Brain microvascular endothelial cell (primary cell): ENCODE results near the gene GDPGP1.
A peak's percentile ranks its signal among the peaks of the same experiment; 100 is the strongest.

Experiments used
- DNase-seq: peaks from one replicate; pipeline ENCODE4 v3.0.0-alpha.2; 2020
- H3K27ac ChIP-seq: fragments of 250-450 bp; sonication (Bioruptor Pico); 2 replicates; pipeline ENCODE4 v1.5.1; 2020; ENCODE audit warnings: mild to moderate bottlenecking, moderate library complexity
- H3K27me3 ChIP-seq: fragments of 250-450 bp; sonication (Bioruptor Pico); replicated peaks from 2 replicates; pipeline ENCODE4 v1.5.1; 2020; ENCODE audit warnings: mild to moderate bottlenecking
- H3K36me3 ChIP-seq: fragments of 250-450 bp; sonication (Bioruptor Pico); replicated peaks from 2 replicates; pipeline ENCODE4 v1.5.1; 2020; ENCODE audit warnings: mild to moderate bottlenecking
- H3K4me3 ChIP-seq: 2 replicates; pipeline ENCODE4 v1.5.1; 2011; ENCODE audit warnings: low read depth, mild to moderate bottlenecking, control low read depth, low read length, moderate library complexity
- in situ Hi-C: cut with HindIII; loops from 2 replicates; pipeline ENCODE4 v1.10.0; 2017; ENCODE audit warnings: low sequenced_read_pairs, low pct_ligation_motif_present
- TF ChIP-seq, protein P1 (sequence below): IDR thresholded peaks from 2 replicates; pipeline ENCODE4 v1.5.1; 2011; ENCODE audit warnings: low read depth, mild to moderate bottlenecking, moderate library complexity, low read length, control low read depth, inconsistent platforms; ENCODE audit errors: missing control alignments

Gene GDPGP1

DNA sequence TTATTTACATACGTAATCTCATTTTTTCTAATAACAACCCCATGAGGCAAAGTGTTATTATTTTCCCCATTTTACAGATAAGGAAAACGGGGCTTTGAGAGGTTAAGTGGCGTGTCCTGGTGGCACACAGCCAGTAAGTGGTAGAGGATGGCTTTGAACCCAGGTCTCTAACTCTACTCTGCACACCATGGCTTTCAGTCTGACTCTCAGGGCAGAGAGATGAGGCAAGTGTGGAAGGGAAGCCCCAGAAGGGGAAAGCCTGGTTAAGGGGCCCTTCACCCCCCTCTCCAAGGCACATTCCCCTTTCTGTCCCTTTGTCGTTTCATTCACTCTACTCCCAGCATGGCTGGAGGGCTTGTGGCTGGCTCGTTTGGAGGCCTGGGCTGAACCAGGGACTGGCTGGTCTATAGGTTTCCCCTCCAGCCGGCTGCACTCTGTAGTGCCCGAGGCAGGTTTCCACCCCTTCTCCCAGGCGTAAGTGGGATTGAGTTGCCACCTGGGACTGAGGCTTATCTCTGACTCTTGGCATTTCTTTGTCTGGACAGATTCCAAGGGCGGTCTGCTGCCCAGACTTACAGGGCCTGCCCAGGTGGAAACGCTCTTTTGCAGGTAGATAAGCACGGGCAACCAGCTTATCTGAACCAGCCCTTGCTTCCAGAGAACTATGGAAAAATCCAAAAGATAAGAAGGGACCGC, 20.7 kb upstream of the GDPGP1 start:
- no peak for DNase-seq
- in situ Hi-C loops = no loop called here
- no peaks in the 10 kb centered on the region for H3K36me3 ChIP-seq

DNA sequence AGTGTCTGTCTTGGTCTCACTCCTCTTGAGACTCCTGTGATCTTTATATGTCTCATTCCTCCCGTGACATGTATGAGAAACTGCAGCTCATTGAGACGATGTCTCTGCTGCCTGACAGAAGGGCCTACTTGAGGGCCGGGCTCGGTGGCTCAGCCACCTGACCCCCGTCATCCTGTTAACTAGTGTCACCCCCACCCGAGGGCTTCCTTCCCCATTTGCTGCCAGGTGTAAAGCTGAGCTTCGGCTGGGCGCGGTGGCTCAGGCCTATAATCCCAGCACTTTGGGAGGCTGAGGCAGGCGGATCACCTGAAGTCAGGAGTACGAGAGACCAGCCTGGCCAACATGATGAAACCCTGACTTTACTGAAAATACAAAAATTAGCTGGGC, 20.2 kb upstream of the GDPGP1 start:
- Histone ChIP-seq H3K27ac (no peak overlapping the region), H3K27me3 (no peaks in the 10 kb centered on the region), H3K4me3 (no peak overlapping the region), H3K36me3 (no peaks in the 10 kb centered on the region)
- no peak for DNase-seq
- in situ Hi-C loops = no loop called here
- TF ChIP-seq, protein P1, sequence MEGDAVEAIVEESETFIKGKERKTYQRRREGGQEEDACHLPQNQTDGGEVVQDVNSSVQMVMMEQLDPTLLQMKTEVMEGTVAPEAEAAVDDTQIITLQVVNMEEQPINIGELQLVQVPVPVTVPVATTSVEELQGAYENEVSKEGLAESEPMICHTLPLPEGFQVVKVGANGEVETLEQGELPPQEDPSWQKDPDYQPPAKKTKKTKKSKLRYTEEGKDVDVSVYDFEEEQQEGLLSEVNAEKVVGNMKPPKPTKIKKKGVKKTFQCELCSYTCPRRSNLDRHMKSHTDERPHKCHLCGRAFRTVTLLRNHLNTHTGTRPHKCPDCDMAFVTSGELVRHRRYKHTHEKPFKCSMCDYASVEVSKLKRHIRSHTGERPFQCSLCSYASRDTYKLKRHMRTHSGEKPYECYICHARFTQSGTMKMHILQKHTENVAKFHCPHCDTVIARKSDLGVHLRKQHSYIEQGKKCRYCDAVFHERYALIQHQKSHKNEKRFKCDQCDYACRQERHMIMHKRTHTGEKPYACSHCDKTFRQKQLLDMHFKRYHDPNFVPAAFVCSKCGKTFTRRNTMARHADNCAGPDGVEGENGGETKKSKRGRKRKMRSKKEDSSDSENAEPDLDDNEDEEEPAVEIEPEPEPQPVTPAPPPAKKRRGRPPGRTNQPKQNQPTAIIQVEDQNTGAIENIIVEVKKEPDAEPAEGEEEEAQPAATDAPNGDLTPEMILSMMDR = no peak

More for the DNA sequence above, 20.7 kb upstream of the GDPGP1 start:
- TF ChIP-seq, protein P1 = no peak
- Histone ChIP-seq H3K4me3 (no peak overlapping the region), H3K27me3 (no peaks in the 10 kb centered on the region), H3K27ac (no peak overlapping the region)

DNA sequence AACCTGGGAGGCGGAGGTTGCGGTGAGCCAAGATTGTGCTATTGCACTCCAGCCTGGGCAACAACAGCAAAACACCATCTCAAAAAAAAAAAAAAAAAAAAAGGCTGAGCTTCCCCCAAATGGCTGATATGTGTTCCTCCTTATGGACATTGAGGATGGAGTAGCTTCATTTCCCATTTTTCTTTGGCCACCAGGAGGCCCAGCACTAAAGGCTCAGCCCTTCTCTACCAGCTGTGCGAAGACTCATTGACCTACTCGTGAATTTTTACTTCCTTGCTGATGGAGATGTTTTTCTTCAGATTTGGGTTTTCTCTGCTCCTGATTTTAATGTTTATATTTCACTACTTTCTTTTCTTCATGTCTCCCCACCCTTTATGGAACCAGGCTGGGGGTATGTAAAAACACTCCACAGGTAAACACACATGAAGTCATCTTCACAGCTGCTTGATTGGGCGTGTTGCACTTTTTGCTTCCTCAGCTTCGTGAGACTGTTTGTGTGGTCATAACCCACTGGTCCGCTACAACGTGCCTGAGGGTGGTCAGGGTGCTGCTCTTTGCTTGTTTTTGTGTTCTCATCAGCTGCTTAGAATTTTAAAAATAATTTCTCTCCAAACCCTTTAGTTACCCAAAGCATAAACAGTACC, 19.3 kb upstream of the GDPGP1 start:
- DNase-seq = no peak
- in situ Hi-C loops = no loop called here
- H3K27ac ChIP-seq = no peak overlapping the region
- no peak overlapping the region for H3K4me3 ChIP-seq
- no peaks in the 10 kb centered on the region for H3K36me3 ChIP-seq
- TF ChIP-seq, protein P1 = peak; percentile 62
- no peaks in the 10 kb centered on the region for H3K27me3 ChIP-seq

DNA sequence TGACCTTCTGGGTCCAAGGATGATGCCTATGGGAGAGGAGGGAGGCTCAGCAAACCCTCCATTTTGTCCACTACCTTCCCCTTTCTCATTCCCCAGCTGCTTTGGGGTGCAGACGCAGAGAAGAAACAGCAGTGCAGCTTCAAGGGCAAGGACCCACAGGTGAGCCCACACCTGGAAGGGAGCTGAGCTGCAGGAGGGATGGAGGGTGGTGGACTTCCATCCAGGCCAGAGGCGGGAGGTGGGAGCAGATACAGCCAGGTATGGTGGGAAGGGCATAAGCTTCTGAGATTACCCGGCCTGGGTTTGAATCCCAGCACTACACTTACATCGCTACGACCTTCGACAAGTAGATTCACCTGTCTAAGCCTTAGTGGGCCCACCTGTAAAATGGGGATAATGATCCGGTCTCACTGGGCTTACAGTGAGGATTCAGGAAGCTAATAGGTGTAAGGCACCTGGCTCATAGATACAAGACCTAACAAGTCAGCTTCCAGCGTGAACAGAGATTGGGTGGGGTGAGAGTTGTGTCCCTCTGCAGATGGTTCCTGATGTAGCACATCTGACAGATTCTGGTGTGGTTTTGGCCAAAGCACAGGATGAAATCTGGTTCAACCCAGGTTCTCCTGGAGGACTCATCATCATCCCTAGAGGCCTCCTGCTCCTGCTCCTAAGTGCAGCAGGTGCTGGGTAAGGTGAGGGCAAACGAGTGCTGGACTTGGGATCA, 16.2 kb upstream of the GDPGP1 start:
- H3K36me3 ChIP-seq = no peaks in the 10 kb centered on the region

DNA sequence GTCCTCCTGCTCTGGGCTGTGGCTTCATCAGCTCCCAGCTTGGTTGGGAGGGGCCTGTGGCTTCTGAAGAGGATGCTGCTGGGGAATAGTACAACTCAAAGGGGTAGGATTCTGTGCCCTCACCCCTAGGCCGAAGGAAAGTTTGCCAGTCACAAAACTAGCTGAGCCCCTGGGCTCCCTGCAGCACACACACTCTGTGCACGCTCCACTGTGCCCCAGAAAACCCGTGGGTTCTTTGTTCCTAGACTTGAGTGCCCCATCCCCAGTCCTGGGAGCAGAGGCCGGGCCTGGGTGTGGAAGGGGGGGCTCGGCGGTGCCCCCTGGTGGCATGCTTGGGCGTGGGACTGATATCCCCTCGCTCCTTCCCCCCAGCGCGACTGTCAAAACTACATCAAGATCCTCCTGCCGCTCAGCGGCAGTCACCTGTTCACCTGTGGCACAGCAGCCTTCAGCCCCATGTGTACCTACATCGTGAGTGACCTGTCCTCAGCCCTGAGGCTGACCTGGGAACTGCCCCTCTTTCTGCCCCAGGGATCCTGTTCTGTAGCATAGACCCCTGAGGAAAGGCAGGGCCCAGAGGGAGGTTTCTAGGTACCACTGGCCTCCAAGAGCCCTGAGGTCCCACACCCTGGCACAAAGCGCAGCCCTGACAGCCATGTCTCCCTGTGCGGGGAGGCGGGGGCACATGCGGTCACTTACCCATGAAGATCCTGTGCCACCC, 14.4 kb upstream of the GDPGP1 start:
- Histone ChIP-seq H3K4me3 (no peak overlapping the region), H3K27me3 (no peaks in the 10 kb centered on the region), H3K27ac (no peak overlapping the region), H3K36me3 (no peaks in the 10 kb centered on the region)
- TF ChIP-seq, protein P1 = peak; percentile 84
- in situ Hi-C loops = no loop called here
- DNase-seq = no peak

More for the DNA sequence above, 16.2 kb upstream of the GDPGP1 start:
- Histone ChIP-seq H3K27ac (no peak overlapping the region), H3K4me3 (no peak overlapping the region), H3K27me3 (no peaks in the 10 kb centered on the region)
- TF ChIP-seq, protein P1 = no peak
- DNase-seq = no peak
- in situ Hi-C loops = no loop called here
